Fibroblast of skin of left biceps (primary cell): ENCODE results near the gene LAG3.
"Not testable (repeated sequence)": the region's sequence is repeated elsewhere in the genome, so short reads cannot be mapped to it uniquely, and the experiment has no call there.

ENCODE experiments used
- DNase-seq, 2 experiments: peaks; one replicate each; pipeline ENCODE4 v3.0.0-alpha.2; 2013; ENCODE audit warnings: low read depth in 2 of 2

LAG3 gene

GRCh38 chr12:6772331-6772695, at the start of gene LAG3:
Gene LAG3 (plus strand): TSS chr12:6772520. CDS start chr12:6772853, 333 bp downstream.
- no peak for DNase-seq

- no peak for DNase-seq
Observed at GRCh38 chr12:6722863-6723262, 49.5 kb upstream of the LAG3 start.

GRCh38 chr12:6723607-6724408, 48.5 kb upstream of the LAG3 start, which contains the start of gene COPS7A:
Gene COPS7A (plus strand): TSS chr12:6724046. CDS start chr12:6724657, 611 bp downstream.
- DNase-seq = peak; percentile 95 to 96

GRCh38 chr12:6724409-6724797, 47.9 kb upstream of the LAG3 start:
- no peak for DNase-seq

GRCh38 chr12:6725350-6725749, 47.0 kb upstream of the LAG3 start:
- no peak for DNase-seq

GRCh38 chr12:6729186-6729585, 43.1 kb upstream of the LAG3 start:
- DNase-seq = no peak

- DNase-seq = no peak
Observed at GRCh38 chr12:6730169-6730568, 42.2 kb upstream of the LAG3 start.

GRCh38 chr12:6734506-6735387, 37.6 kb upstream of the LAG3 start:
- DNase-seq = no peak

- DNase-seq = peak; percentile 34 to 42
Observed at GRCh38 chr12:6735448-6736191, 36.7 kb upstream of the LAG3 start.

- no peak for DNase-seq
Observed at GRCh38 chr12:6736754-6737153, 35.6 kb upstream of the LAG3 start.

- DNase-seq = not testable (repeated sequence)
Observed at GRCh38 chr12:6742080-6742479, 30.2 kb upstream of the LAG3 start.

- DNase-seq = no peak
Observed at GRCh38 chr12:6742834-6743233, 29.5 kb upstream of the LAG3 start.

- not testable (repeated sequence) for DNase-seq
Observed at GRCh38 chr12:6743300-6743699, 29.0 kb upstream of the LAG3 start.

- DNase-seq = no peak
Observed at GRCh38 chr12:6745741-6746525, 26.4 kb upstream of the LAG3 start.

GRCh38 chr12:6747216-6747615, 25.1 kb upstream of the LAG3 start:
- no peak for DNase-seq

- DNase-seq = no peak
Observed at GRCh38 chr12:6748761-6749160, 23.6 kb upstream of the LAG3 start.

- no peak for DNase-seq
Observed at GRCh38 chr12:6750506-6750905, 21.8 kb upstream of the LAG3 start.

- DNase-seq = no peak
Observed at GRCh38 chr12:6751767-6752166, 20.6 kb upstream of the LAG3 start.

- DNase-seq = no peak
Observed at GRCh38 chr12:6752167-6752920, 20.0 kb upstream of the LAG3 start.
